Thyroid gland (tissue), 4 donors: ENCODE measurements around the gene HK2.

ENCODE experiments used
- POLR2A ChIP-seq, 2 donors: fragments of 450-650 bp; IDR thresholded peaks; one replicate each; pipeline ENCODE4 v1.6.1; 2017; ENCODE audit warnings: antibody characterized with exemption in 2 of 2, mild to moderate bottlenecking in 2 of 2, moderate library complexity in 1 of 2
- TF ChIP-seq, protein P1 (sequence below), 6 experiments: fragments of 200-600 bp in 3 of 6; fragments of 450-650 bp in 3 of 6; sonication (generic) in 3 of 6; IDR thresholded peaks; one replicate each; pipeline ENCODE4 v1.5.1; 2016 to 2019; ENCODE audit warnings: antibody characterized with exemption in 6 of 6, mild to moderate bottlenecking in 2 of 6, inconsistent platforms in 1 of 6, moderate library complexity in 1 of 6

DNA sequence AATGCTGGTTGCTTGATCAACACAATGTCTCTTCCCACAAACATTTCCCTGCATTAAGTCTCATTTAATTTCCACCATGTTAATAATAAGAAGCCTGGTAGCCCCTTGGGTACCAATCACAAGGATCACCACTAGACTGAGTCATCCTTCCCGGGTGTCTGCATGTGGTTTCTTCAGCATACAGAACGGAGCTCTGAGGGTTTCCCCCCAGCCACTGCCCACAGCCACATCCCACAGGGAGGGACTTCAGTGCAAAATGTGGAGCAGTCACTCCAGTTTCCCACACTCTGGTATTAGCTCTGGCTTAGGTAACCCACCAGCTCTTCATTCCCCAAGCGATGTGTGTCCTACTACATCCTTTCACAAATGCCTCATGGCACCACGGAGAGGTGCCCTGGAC is 81.8 kb downstream of the HK2 start:
- TF ChIP-seq, protein P1, sequence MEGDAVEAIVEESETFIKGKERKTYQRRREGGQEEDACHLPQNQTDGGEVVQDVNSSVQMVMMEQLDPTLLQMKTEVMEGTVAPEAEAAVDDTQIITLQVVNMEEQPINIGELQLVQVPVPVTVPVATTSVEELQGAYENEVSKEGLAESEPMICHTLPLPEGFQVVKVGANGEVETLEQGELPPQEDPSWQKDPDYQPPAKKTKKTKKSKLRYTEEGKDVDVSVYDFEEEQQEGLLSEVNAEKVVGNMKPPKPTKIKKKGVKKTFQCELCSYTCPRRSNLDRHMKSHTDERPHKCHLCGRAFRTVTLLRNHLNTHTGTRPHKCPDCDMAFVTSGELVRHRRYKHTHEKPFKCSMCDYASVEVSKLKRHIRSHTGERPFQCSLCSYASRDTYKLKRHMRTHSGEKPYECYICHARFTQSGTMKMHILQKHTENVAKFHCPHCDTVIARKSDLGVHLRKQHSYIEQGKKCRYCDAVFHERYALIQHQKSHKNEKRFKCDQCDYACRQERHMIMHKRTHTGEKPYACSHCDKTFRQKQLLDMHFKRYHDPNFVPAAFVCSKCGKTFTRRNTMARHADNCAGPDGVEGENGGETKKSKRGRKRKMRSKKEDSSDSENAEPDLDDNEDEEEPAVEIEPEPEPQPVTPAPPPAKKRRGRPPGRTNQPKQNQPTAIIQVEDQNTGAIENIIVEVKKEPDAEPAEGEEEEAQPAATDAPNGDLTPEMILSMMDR (IDR thresholded peaks at IDR 0.05): no peak
- no peak for TF ChIP-seq POLR2A (IDR thresholded peaks at IDR 0.05)
